Measurements from ENCODE around the gene DNAJB14. TPM values are rescaled to one million over a fixed set of nuclear protein-coding genes. Genes with fewer than 3 reads are reported as not detected.

DNAJB14 gene
- total RNA-seq, 4 donors from 2014 or later: 21.2 to 40.0 (median 33.6) TPM

- Histone ChIP-seq H3K4me3 (peak within 1 kb of the TSS; percentile 89 to 94 (median 90)), H3K36me3 (peaks cover 0 to 8% (median 2%) of the 10 kb centered on the region in 4 donors), H3K9me3 (no peaks in the 10 kb centered on the region), H3K4me1 (peaks cover 35 to 41% (median 36%) of the 10 kb centered on the region in 4 donors), H3K27me3 (no peaks in the 10 kb centered on the region), H3K27ac (replicated peaks in 1 of 4) (peak within 1 kb of the TSS; percentile 93 to 98 (median 97))
- under 1% methylated on average over 60 of the region's 76 CpGs for WGBS
- intact Hi-C loops (cut with DNase I): loop anchor here (2.0 to 10.0 kb wide), 3 partner anchors 133 to 387 kb away; partner anchors contain the start of gene DAPP1
- TF ChIP-seq EP300 (IDR thresholded peaks at IDR 0.05) (no peak), POLR2AphosphoS5 (IDR thresholded peaks at IDR 0.05) (peak; percentile 97 to 99), CTCF (IDR thresholded peaks at IDR 0.05) (no peak), POLR2A (IDR thresholded peaks at IDR 0.05; ENCODE audit: low read depth) (peak; percentile 91)
- peak; percentile 100 for DNase-seq (ENCODE audit: extremely low spot score)
Observed at GRCh38 chr4:99949999-99950912, 3.8 kb upstream of the DNAJB14 start, which contains the start of gene H2AZ1. TSS of gene H2AZ1 (minus strand) at chr4:99950275. CDS start at chr4:99950170, 105 bp downstream.

GRCh38 chr4:99949034-99949998 lies 2.9 kb upstream of the DNAJB14 start:
- DNase-seq (ENCODE audit: extremely low spot score): peak; percentile 96
- intact Hi-C loops (cut with DNase I): loop anchor here (2.0 to 10.0 kb wide), 3 partner anchors 132 to 387 kb away; partner anchors contain the start of gene DAPP1
- peak overlapping the region; percentile 89 to 94 (median 90) for H3K4me3 ChIP-seq
- TF ChIP-seq CTCF (IDR thresholded peaks at IDR 0.05): peak; percentile 84 to 93 (median 88)
- TF ChIP-seq EP300 (IDR thresholded peaks at IDR 0.05): no peak
- peak; percentile 57 to 73 for TF ChIP-seq POLR2AphosphoS5 (IDR thresholded peaks at IDR 0.05)
- no peak for TF ChIP-seq POLR2A (IDR thresholded peaks at IDR 0.05; ENCODE audit: low read depth)
- H3K27me3 ChIP-seq: no peaks in the 10 kb centered on the region
- peak overlapping the region; percentile 93 to 98 (median 97) for H3K27ac ChIP-seq (replicated peaks in 1 of 4)
- H3K9me3 ChIP-seq: no peaks in the 10 kb centered on the region
- peaks cover 44 to 50% (median 45%) of the 10 kb centered on the region in 4 donors for H3K4me1 ChIP-seq
- under 1% methylated on average over 52 of the region's 98 CpGs for WGBS
- H3K36me3 ChIP-seq: peaks cover 0 to 8% (median 2%) of the 10 kb centered on the region in 4 donors

GRCh38 chr4:99947608-99948007 lies 1.2 kb upstream of the DNAJB14 start:
- Histone ChIP-seq H3K27ac (replicated peaks in 1 of 4) (peak overlapping the region; percentile 93 to 98 (median 97)), H3K4me3 (peak overlapping the region in 2 of 4 donors; percentile 91 to 99), H3K9me3 (no peaks in the 10 kb centered on the region), H3K4me1 (peaks cover 53 to 67% (median 62%) of the 10 kb centered on the region in 4 donors), H3K27me3 (no peaks in the 10 kb centered on the region), H3K36me3 (peaks cover 0 to 8% (median 2%) of the 10 kb centered on the region in 4 donors)
- DNase-seq (ENCODE audit: extremely low spot score): no peak
- intact Hi-C loops (cut with DNase I): loop anchor here (2.0 to 10.0 kb wide), 4 partner anchors 53 to 385 kb away; partner anchors contain the start of genes DAPP1 and LAMTOR3
- TF ChIP-seq CTCF (IDR thresholded peaks at IDR 0.05) (no peak), POLR2AphosphoS5 (IDR thresholded peaks at IDR 0.05) (no peak), EP300 (IDR thresholded peaks at IDR 0.05) (no peak), POLR2A (IDR thresholded peaks at IDR 0.05; ENCODE audit: low read depth) (no peak)
- 72% methylated on average over 4 of the region's 4 CpGs for WGBS

GRCh38 chr4:99947190-99947578 lies 766 bp upstream of the DNAJB14 start:
- no peaks in the 10 kb centered on the region for H3K27me3 ChIP-seq
- H3K4me3 ChIP-seq: peak overlapping the region; percentile 91 to 99 (median 96)
- H3K4me1 ChIP-seq: peaks cover 53 to 71% (median 67%) of the 10 kb centered on the region in 4 donors
- peaks cover 0 to 8% (median 2%) of the 10 kb centered on the region in 4 donors for H3K36me3 ChIP-seq
- H3K27ac ChIP-seq (replicated peaks in 1 of 4): peak overlapping the region; percentile 93 to 98 (median 97)
- 26% methylated on average over 8 of the region's 8 CpGs for WGBS
- intact Hi-C loops (cut with DNase I): loop anchor here (2.0 to 10.0 kb wide), 3 partner anchors 52 to 222 kb away; partner anchors contain the start of genes DAPP1 and LAMTOR3
- DNase-seq (ENCODE audit: extremely low spot score): no peak
- TF ChIP-seq POLR2AphosphoS5 (IDR thresholded peaks at IDR 0.05): no peak
- H3K9me3 ChIP-seq: no peaks in the 10 kb centered on the region

Measured in esophagus muscularis mucosa (tissue), 4 donors.